Measurements from ENCODE around the gene CX3CR1.
"Not testable (repeated sequence)": the region's sequence is repeated elsewhere in the genome, so short reads cannot be mapped to it uniquely, and the experiment has no call there.

CX3CR1 gene, protein sequence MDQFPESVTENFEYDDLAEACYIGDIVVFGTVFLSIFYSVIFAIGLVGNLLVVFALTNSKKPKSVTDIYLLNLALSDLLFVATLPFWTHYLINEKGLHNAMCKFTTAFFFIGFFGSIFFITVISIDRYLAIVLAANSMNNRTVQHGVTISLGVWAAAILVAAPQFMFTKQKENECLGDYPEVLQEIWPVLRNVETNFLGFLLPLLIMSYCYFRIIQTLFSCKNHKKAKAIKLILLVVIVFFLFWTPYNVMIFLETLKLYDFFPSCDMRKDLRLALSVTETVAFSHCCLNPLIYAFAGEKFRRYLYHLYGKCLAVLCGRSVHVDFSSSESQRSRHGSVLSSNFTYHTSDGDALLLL

DNA sequence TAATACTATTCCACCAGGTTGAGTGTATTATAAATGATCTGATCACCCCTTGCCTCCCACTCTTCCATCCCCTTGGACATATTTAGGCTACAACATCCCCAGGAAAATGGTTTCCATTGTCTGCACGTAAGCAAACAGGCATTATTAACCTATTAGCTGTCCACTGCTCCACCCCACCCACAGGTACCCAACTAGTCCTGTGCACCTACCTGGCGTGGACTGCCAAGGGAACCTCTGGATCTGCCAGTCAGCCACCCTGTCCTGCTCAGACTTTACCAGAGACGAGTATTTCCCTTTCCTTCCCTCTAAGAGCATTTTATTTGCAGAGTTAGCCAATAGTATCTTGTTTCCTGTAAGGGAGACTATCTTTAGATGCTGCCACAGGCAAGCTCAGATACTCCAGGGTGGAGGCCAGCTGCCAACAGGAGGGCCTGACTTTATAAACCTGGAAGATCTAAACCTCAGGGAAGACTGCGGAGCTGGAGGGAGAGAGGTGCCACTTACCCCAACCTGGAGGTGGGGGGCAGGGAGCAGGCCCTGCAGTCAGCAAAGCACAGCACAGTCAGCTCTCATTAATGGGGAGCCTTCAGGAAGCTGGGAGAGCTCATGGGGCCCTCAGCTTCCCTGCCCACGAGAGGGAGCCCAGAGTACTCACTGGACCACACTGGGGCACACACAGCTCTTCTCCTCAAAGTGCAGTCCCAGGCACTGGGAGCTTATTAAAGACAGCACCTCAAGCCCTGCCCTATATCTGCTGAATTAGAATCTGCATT is at the start of gene CX3CR1:
CX3CR1 (minus strand) TSS at position 292 of the 773 bp plus-strand sequence. CDS start 13,527 bp downstream, outside the sequence.
- Histone ChIP-seq H3K36me3 (ENCODE audit: control insufficient read depth, low read depth, low read length) (no peaks in the 10 kb centered on the region), H3K9me3 (ENCODE audit: control insufficient read depth, low read depth, low read length) (no peaks in the 10 kb centered on the region), H3K9ac (ENCODE audit: low read length) (no peak within 1 kb of the TSS), H3K4me3 (ENCODE audit: low read length) (no peak within 1 kb of the TSS), H3K4me1 (ENCODE audit: control insufficient read depth, low read depth, low read length) (no peaks in the 10 kb centered on the region), H3K27me3 (ENCODE audit: control insufficient read depth, insufficient read depth, low read length) (no peaks in the 10 kb centered on the region), H3K27ac (ENCODE audit: low read length) (no peak within 1 kb of the TSS)

GRCh38 chr3:39329493-39329892 is 49.7 kb upstream of the CX3CR1 start, which contains the start of gene CCR8:
Gene CCR8, plus strand, starts transcription at chr3:39329709. Its CDS starts 2,623 bp downstream, at chr3:39332332.
- no peaks in the 10 kb centered on the region for H3K36me3 ChIP-seq (ENCODE audit: control insufficient read depth, low read depth, low read length)
- no peak within 1 kb of the TSS for H3K9ac ChIP-seq (ENCODE audit: low read length)
- no peak within 1 kb of the TSS for H3K27ac ChIP-seq (ENCODE audit: low read length)
- H3K9me3 ChIP-seq (ENCODE audit: control insufficient read depth, low read depth, low read length), result no peaks in the 10 kb centered on the region
- H3K27me3 ChIP-seq (ENCODE audit: control insufficient read depth, insufficient read depth, low read length), result no peaks in the 10 kb centered on the region
- peaks cover 6% of the 10 kb centered on the region for H3K4me1 ChIP-seq (ENCODE audit: control insufficient read depth, low read depth, low read length)
- no peak within 1 kb of the TSS for H3K4me3 ChIP-seq (ENCODE audit: low read length)

GRCh38 chr3:39327746-39328349 is 48.0 kb upstream of the CX3CR1 start:
- H3K27me3 ChIP-seq (ENCODE audit: control insufficient read depth, insufficient read depth, low read length), result no peaks in the 10 kb centered on the region
- peaks cover 10% of the 10 kb centered on the region for H3K4me1 ChIP-seq (ENCODE audit: control insufficient read depth, low read depth, low read length)
- H3K9me3 ChIP-seq (ENCODE audit: control insufficient read depth, low read depth, low read length), result no peaks in the 10 kb centered on the region
- H3K9ac ChIP-seq (ENCODE audit: low read length), result no peak overlapping the region
- H3K36me3 ChIP-seq (ENCODE audit: control insufficient read depth, low read depth, low read length), result no peaks in the 10 kb centered on the region
- H3K4me3 ChIP-seq (ENCODE audit: low read length), result no peak overlapping the region
- no peak overlapping the region for H3K27ac ChIP-seq (ENCODE audit: low read length)

DNA sequence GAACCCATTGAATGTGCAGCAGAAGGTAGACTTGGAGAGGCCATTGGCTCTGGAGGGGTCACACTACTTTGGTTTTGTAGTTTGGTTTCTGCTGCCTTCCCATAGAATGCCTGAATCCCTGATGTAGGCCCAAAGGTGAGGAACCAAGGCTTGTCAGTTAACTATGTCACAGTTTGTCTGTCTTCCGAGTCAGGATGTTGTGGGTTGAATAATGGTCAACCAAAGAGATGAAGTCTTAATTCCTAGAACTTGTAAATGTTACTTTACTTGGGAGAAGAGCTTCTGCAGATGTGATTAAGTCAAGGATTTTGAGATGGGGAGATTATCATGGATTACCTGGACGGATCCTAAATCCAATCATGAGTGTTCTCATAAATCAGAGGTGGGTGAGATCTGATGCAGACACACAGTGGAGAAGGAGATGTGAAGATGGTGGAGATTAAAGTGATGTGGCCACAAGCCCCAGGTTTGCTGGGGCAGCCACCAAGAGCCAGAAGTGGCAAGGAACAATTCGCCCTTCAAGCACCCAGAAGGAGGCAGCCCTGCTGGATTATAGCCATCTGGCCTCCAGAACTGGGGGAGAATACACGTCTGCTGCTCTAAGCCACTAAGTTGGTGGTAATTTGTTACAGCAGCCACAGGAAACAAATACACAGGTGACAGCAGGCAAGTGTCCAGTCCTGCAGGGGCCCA is 47.4 kb upstream of the CX3CR1 start:
- H3K36me3 ChIP-seq (ENCODE audit: control insufficient read depth, low read depth, low read length), result no peaks in the 10 kb centered on the region
- H3K9me3 ChIP-seq (ENCODE audit: control insufficient read depth, low read depth, low read length), result no peaks in the 10 kb centered on the region
- peaks cover 12% of the 10 kb centered on the region for H3K4me1 ChIP-seq (ENCODE audit: control insufficient read depth, low read depth, low read length)

GRCh38 chr3:39325236-39325635 is 45.4 kb upstream of the CX3CR1 start:
- Histone ChIP-seq H3K4me1 (ENCODE audit: control insufficient read depth, low read depth, low read length) (peaks cover 5% of the 10 kb centered on the region), H3K36me3 (ENCODE audit: control insufficient read depth, low read depth, low read length) (no peaks in the 10 kb centered on the region), H3K27me3 (ENCODE audit: control insufficient read depth, insufficient read depth, low read length) (no peaks in the 10 kb centered on the region), H3K4me3 (ENCODE audit: low read length) (no peak overlapping the region), H3K9ac (ENCODE audit: low read length) (no peak overlapping the region), H3K9me3 (ENCODE audit: control insufficient read depth, low read depth, low read length) (no peaks in the 10 kb centered on the region), H3K27ac (ENCODE audit: low read length) (no peak overlapping the region)

More for the DNA sequence above, 47.4 kb upstream of the CX3CR1 start:
- no peak overlapping the region for H3K9ac ChIP-seq (ENCODE audit: low read length)
- no peaks in the 10 kb centered on the region for H3K27me3 ChIP-seq (ENCODE audit: control insufficient read depth, insufficient read depth, low read length)
- H3K4me3 ChIP-seq (ENCODE audit: low read length), result no peak overlapping the region
- H3K27ac ChIP-seq (ENCODE audit: low read length), result no peak overlapping the region

DNA sequence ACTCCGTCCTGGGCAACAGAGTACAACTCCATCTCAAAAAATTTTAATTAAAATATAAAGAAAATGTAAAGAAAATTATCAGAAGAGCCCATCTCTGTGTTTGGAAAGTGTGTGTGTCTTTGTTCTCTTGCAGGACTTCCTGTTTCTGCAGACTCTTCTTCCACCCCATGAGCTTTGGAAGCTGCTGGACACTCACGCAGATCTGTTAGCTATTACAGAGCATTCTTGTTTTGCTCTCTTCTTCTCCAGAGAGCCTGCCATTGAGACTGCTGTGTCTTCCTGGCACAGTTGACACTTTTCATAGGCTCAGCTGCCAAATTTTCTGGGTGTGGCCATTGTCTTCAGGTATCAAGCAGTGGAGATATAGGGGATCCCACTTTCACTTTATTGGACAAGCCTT is 43.7 kb upstream of the CX3CR1 start:
- H3K9ac ChIP-seq (ENCODE audit: low read length), result no peak overlapping the region
- H3K27ac ChIP-seq (ENCODE audit: low read length), result no peak overlapping the region
- H3K4me3 ChIP-seq (ENCODE audit: low read length), result no peak overlapping the region
- H3K4me1 ChIP-seq (ENCODE audit: control insufficient read depth, low read depth, low read length), result peaks cover 5% of the 10 kb centered on the region
- no peaks in the 10 kb centered on the region for H3K27me3 ChIP-seq (ENCODE audit: control insufficient read depth, insufficient read depth, low read length)
- H3K9me3 ChIP-seq (ENCODE audit: control insufficient read depth, low read depth, low read length), result no peaks in the 10 kb centered on the region
- H3K36me3 ChIP-seq (ENCODE audit: control insufficient read depth, low read depth, low read length), result no peaks in the 10 kb centered on the region

DNA sequence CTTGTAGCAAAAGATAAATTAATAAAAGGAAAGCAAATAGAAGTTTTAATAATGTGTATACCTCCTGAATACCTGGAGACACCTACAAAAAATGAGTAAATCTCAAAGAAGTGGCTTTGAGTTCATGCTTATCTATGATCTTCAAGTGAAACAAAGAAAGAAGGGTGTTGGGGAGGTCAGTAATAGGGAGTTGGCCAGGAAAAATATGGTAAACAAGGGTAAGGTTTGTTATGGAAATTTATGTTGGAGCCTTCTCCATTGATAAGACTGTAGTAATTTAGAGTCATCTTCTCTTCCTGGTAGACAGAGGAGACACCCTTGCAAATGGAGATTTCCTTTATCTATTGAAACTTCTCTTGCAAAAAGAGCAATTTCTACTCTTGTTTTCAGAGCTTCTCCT is 43.1 kb upstream of the CX3CR1 start:
- H3K36me3 ChIP-seq (ENCODE audit: control insufficient read depth, low read depth, low read length), result no peaks in the 10 kb centered on the region
- H3K4me3 ChIP-seq (ENCODE audit: low read length), result no peak overlapping the region
- H3K4me1 ChIP-seq (ENCODE audit: control insufficient read depth, low read depth, low read length), result peaks cover 5% of the 10 kb centered on the region
- no peak overlapping the region for H3K27ac ChIP-seq (ENCODE audit: low read length)
- H3K9me3 ChIP-seq (ENCODE audit: control insufficient read depth, low read depth, low read length), result no peaks in the 10 kb centered on the region
- no peak overlapping the region for H3K9ac ChIP-seq (ENCODE audit: low read length)
- no peaks in the 10 kb centered on the region for H3K27me3 ChIP-seq (ENCODE audit: control insufficient read depth, insufficient read depth, low read length)

DNA sequence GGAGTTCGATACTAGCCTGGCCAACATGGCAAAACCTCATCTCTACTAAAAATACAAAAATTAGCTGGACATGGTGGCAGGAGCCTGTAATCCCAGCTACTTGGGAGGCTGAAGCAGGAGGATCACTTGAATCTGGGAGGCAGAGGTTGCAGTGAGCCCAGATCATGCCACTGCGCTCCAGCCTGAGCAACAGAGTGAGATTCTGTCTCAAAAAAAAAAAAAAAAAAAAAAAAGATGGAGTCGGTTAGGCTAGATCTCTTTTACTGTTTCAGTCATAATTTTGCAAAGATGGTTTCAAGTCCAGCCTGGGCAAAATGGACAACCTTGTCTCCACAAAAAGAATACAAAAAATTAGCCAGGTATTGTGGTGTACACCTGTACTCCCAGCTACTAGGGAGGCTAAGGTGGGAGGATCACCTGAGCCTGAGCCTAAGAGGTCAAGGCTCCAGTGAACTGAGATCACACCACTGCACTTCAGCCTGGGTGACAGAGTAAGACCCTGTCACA is 42.4 kb upstream of the CX3CR1 start:
- H3K9ac ChIP-seq (ENCODE audit: low read length); H3K4me3 ChIP-seq (ENCODE audit: low read length); H3K4me1 ChIP-seq (ENCODE audit: control insufficient read depth, low read depth, low read length); H3K9me3 ChIP-seq (ENCODE audit: control insufficient read depth, low read depth, low read length); H3K27ac ChIP-seq (ENCODE audit: low read length); H3K36me3 ChIP-seq (ENCODE audit: control insufficient read depth, low read depth, low read length); H3K27me3 ChIP-seq (ENCODE audit: control insufficient read depth, insufficient read depth, low read length): not testable (repeated sequence)

DNA sequence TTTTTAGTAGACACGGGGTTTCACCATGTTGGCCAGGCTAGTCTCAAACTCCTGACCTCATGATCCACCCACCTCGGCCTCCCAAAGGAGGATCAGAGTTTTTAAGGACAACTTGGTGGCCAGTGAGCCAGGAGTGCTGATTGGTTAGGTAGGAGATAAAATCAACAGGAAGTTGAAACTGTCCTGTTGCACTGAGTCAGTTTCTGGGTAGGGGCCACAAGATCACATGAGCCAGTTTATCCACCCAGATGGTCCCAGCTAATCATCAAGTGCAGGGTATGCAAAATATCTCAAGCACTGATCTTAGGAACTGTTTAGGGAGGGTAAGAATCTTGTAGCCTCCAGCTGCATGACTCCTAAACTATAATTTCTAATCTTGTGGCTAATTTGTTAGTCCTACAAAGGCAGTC is 41.7 kb upstream of the CX3CR1 start:
- H3K9ac ChIP-seq (ENCODE audit: low read length); H3K36me3 ChIP-seq (ENCODE audit: control insufficient read depth, low read depth, low read length); H3K27ac ChIP-seq (ENCODE audit: low read length); H3K4me1 ChIP-seq (ENCODE audit: control insufficient read depth, low read depth, low read length); H3K4me3 ChIP-seq (ENCODE audit: low read length); H3K27me3 ChIP-seq (ENCODE audit: control insufficient read depth, insufficient read depth, low read length); H3K9me3 ChIP-seq (ENCODE audit: control insufficient read depth, low read depth, low read length): not testable (repeated sequence)

- Histone ChIP-seq H3K9ac (ENCODE audit: low read length) (no peak overlapping the region), H3K4me3 (ENCODE audit: low read length) (no peak overlapping the region), H3K36me3 (ENCODE audit: control insufficient read depth, low read depth, low read length) (no peaks in the 10 kb centered on the region), H3K27me3 (ENCODE audit: control insufficient read depth, insufficient read depth, low read length) (no peaks in the 10 kb centered on the region), H3K27ac (ENCODE audit: low read length) (no peak overlapping the region), H3K4me1 (ENCODE audit: control insufficient read depth, low read depth, low read length) (peaks cover 5% of the 10 kb centered on the region), H3K9me3 (ENCODE audit: control insufficient read depth, low read depth, low read length) (no peaks in the 10 kb centered on the region)
Measured at GRCh38 chr3:39319249-39319648, 39.4 kb upstream of the CX3CR1 start.

- Histone ChIP-seq H3K9ac (ENCODE audit: low read length) (no peak overlapping the region), H3K4me1 (ENCODE audit: control insufficient read depth, low read depth, low read length) (peaks cover 5% of the 10 kb centered on the region), H3K27ac (ENCODE audit: low read length) (no peak overlapping the region)
Measured at GRCh38 chr3:39318301-39318700, 38.5 kb upstream of the CX3CR1 start.

More at GRCh38 chr3:39318301-39318700, 38.5 kb upstream of the CX3CR1 start:
- no peak overlapping the region for H3K4me3 ChIP-seq (ENCODE audit: low read length)
- no peaks in the 10 kb centered on the region for H3K9me3 ChIP-seq (ENCODE audit: control insufficient read depth, low read depth, low read length)
- no peaks in the 10 kb centered on the region for H3K36me3 ChIP-seq (ENCODE audit: control insufficient read depth, low read depth, low read length)
- no peaks in the 10 kb centered on the region for H3K27me3 ChIP-seq (ENCODE audit: control insufficient read depth, insufficient read depth, low read length)
